GM21619 (cell line): Measurements from ENCODE around the gene PALD1.
"Not testable (repeated sequence)": the region's sequence is repeated elsewhere in the genome, so short reads cannot be mapped to it uniquely, and the experiment has no call there.

ENCODE experiments used
- ATAC-seq: cut with Tn5 transposase; IDR thresholded peaks from one replicate; pipeline ENCODE4 v1.9.1; 2021; ENCODE audit not compliant: unreplicated experiment

PALD1 gene

DNA sequence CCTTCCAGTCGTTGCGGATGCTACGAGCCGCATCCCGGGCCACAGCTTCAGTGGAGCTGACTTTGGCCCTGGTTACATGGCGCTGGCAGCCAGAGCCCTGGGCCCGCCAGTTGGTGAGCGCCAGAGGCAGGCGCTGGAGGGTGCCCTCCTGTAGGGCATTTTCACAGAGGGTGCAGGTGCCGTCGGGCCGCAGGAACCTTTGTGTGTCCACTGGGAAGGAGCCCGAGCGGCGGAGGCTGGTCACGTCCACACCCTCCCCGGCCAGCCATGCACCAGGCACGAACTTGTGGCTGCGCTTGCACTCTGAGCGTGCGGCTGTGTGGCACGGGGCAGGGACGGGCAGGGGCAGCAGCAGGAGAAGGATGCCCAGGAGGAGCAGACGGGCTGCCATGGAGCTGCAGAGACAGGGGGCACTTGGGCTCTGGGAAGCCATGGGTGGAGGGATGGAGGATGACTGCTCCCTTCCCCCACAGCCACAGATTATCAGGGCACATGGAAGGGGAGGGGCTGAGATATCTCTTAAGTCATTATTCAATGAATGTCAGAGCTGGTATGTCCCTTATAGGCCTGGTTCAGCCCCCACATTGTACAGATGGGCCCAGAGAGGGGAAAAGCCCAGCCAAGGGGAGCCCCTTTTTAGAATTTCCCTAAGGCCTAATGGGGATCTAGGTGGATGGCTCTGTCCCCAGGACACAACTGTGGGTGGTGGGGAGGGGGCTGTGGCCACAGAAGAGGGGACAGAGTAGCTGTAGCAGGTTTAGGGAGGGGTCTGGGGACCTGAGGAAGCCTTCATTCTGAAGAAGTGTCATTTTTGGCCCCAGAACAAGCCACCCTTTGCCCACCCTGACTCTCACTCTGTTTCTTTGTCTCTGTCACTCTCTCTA, 122.2 kb downstream of the PALD1 start:
- ATAC-seq = no peak

DNA sequence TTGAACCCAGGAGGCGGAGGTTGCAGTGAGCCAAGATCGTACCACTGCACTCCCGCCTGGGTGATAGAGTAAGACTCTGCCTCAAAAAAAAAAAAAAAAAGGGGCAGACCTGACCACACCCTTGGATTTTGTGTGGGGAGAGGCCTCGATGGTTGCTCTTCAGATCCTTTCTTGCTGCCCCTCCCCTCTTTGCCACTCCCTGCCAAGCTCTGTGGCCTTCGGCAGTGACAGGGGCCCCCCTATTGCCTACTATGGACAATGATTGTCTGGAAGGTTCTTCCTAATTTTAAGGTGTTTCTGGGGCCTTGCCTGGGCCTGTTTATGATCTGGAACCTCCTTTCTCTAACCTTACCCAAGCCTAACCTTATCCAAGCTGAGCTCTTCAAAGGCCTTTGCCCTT, 123.2 kb downstream of the PALD1 start:
- no peak for ATAC-seq

DNA sequence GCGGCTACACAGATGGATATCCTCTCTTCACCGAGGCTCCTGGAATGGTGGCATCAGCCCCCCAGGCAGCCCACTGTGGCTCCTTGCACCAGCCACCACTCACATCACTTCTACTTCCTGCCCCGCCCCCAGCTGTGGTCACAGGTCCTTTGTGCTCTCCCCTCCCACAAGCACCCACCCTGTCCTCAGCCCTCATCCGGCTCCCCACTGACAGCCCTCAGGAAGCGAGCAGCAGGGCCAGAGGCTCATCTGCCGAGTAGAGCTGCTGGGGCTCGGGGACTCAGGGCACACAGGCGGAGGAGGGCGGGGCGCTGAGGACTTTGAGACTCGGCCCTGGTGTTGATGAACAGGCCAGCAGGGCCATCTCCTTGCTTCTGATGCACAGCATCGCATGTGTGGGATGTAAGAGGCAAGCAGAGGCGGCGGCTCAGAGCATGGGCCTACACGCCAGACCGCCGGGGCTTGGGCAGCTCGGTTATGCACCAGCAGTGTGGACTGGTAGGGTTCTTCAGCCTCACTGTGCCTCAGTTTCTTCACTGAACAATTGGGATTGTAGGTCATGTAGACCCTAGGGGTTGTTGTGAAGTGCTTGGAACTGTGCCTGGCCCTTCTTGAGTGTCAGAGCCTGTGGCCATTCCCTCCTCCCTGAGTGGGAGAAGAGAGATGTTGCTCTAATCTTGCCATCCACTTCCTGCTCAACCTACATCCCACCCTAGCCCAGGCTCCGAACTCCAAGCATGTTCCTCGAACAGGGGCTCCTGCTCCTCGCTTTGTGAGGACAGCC, 124.3 kb downstream of the PALD1 start, which contains the start of gene PRF1:
Gene PRF1 (minus strand): TSS at position 77 of the 784 bp plus-strand sequence. CDS start 1,839 bp downstream, outside the sequence.
- ATAC-seq = no peak

DNA sequence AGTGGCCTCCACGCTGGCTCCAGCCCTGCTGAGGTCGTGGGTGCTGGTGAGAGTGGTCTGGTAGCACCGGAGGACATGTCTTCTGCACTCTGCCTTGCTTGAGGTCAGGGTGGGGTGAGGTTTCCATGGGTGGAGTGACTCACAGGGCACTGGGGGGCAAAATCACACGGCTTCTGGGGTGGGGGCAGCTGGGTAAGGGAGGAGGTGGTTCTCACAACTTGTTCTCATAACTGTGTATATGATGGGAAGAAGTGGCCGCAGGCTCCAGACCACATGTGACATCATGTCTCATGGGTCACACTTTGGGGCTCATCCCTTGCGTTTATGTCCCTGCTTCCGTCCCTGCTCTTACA, 124.9 kb downstream of the PALD1 start:
- ATAC-seq = no peak

DNA sequence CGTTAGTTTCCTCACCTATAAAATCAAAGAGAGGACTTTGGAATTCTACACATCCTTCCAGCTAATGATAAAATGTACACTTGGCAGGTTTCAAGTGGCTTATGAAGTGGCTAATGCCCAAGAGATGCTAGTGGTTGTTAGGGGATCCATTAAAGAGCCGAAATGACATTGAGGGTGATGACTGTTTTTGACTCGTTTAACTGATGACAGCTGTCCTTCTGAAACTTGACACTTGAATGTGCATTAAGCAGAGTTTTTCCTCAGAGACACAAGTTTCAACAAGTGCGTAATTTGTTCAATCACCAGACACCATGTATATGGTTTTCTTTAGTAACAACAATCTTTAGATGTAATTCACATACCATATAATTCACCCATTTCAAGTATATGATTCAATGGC, 125.5 kb downstream of the PALD1 start:
- no peak for ATAC-seq

DNA sequence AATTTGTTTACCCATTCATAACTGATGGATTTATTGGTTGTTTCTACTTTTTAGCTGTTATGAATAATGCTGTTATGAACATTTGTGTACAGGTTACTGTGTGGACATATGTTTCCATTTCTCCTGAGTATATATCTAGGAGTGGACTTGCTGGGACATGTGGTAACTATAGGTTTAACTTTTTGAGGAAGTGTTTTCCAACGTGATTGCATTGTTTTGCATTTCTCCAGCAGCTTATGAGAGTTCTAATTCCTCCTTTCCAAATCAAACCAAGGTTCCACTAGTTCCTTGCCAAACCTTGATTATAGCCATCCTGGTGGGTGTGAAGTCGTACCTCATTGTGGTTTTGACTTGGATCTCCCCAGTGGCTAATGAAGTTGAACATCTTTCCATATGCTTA, 126.6 kb downstream of the PALD1 start:
- ATAC-seq = no peak

DNA sequence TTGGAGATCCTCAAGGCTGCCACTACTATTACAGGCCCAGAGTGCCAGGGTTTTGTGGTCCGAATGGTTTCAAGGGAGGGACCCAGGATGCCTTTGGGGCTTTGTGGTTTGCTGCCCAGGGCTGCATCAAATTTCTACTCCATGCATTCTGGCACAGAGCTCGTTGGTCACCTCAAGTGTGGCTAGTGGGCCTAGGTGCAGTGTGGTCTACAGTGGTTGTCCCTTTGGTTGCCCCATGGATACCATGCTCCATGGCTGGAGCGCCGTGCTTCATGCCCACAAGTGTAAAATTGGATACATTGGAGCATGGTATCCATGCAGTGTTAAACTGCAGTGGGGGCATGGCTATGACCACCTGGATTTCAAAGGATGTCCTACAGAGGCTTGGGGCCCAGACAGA, 129.4 kb downstream of the PALD1 start:
- no peak for ATAC-seq

DNA sequence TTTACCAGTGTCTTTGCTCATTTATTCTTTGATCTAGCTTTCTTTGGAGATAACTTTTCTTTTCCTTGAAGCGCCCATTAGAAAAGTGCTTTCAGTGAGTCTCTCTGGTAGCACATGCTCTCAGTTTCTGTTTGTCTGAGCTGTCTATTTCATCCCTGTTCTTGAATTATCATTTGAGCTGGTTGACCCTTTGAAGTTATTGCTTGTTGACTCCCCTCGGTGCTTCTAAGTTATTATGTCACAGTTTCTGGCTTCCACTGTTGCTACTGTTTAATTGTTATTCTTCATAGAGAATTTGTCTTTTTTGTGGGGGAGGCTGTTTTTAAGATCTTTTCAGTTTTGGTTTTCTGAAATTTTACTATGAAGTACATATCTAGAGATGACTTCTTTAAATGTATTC, 135.4 kb downstream of the PALD1 start:
- ATAC-seq = no peak

DNA sequence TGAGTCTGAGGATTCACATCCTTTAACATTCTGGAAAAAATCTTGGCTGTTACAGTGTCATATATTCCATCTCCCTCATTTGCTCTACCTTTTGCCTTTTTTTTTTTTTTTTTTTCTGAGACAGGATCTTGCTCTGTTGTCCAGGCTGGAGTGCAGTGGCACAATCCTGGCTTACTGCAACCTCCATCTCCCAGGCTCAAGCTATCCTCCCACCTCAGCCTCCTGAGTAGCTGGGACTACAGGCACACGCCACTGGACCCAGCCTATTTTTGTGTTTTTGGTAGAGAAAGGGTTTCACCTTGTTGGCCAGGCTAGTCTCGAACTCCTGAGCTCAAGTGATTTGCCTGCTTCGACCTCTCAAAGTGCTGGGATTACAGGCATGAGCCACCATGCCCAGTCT, 135.8 kb downstream of the PALD1 start:
- not testable (repeated sequence) for ATAC-seq

DNA sequence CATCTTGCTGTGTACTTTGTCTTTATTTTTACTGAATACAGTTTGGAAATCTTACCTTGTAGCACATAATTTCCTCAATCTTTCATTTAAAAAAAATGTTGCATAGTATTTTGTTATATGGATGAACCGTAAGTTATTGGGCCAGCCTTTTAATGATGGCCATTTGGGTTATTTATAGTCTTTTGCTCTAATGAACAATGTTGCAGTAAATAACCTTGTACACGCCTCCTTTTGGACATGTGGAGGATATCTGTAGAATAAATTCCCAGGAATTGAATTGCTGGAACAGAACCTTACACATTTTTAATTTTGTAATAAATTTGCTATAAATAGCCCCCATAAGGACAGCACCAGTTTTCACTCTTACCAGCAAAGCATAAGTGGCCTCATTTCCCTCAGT, 136.6 kb downstream of the PALD1 start:
- ATAC-seq = no peak

DNA sequence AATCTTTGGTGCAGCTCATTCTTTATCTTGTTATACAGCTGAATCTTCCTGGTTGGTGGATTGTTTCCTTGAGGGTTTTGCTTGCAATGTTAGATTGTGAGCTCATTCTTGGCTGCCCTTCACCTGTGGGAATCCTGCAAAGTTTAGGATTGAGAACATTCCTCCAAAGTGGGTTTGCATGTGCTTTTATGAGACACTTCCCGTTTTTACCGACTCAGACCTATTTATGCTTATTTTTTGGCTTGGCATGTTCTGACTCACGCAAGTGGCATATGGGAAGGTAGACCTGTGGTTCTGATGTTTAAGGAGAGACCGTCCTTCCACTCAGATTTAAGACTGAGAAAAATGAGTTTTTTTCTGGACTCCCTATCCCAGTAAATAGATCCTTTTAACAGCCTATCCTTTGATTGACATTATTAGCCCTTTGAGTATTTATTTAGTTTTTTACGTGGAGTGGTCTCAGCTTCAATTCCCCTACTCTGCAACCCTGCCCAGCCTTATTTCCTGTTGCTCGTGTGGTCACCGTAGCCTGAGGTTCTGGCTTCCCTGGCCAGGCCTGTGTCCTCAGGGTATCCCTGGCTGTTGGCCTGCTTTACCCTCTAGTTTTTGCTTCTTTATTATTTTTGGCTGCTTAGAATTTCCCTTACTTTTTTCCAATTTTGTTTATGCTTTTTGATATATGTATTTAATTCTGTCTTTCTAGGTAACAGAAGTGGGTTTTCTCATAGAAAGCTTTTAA, 137.4 kb downstream of the PALD1 start:
- no peak for ATAC-seq

DNA sequence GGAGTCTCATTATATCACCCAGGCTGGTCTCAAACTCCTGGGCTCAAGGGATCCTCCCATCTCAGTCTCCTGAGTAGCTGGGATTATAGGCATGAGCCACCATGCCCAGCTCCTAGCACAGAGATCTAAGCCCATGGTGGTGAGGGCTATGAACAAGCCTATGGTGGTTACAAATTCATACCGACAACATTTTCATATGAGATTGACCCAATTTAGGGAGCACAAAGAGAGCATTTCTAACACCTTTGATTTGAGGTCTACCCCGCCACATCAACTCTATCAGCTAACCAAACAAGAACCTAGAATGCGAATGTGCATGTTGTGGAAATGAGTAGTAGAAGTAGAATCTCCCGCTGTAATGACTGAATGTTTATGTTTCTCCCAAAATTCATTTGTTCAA, 138.2 kb downstream of the PALD1 start:
- no peak for ATAC-seq
